IMR-90 (cell line): ENCODE data around the gene UNK. TPM values are rescaled to one million over a fixed set of nuclear protein-coding genes. Genes with fewer than 3 reads are reported as not detected.

Experiments used
- ATAC-seq: fragments of 200-7000 bp; cut with Tn5 transposase; 2 replicates; pipeline ENCODE4 v1.9.1; 2020; ENCODE audit warnings: low read depth, mild to moderate bottlenecking, moderate library complexity
- BruUV-seq: library from RNA; stranded (reverse); fragments of 400-500 nt; replicated peaks from 2 replicates; lab custom pipeline; 2021; lab: Mats Ljungman, UMichigan
- CTCF ChIA-PET: fragments of 300-600 bp; formaldehyde crosslinking; extraction: SDS; loops from one replicate; lab custom pipeline; 2021; ENCODE audit warnings: antibody characterized with exemption; lab: Yijun Ruan, JAX
- POLR2A ChIA-PET: fragments of 300-600 bp; sonication (Branson Sonifier 250); formaldehyde crosslinking; loops from one replicate; lab custom pipeline; 2022; ENCODE audit warnings: antibody characterized with exemption; ENCODE audit not compliant: unreplicated experiment; lab: Charles Lee
- DNase-seq: peaks from one replicate; pipeline ENCODE4 v3.0.0; 2013
- H2AFZ ChIP-seq: replicated peaks from 2 replicates; pipeline ENCODE3; 2013; ENCODE audit warnings: low read length, mild to moderate bottlenecking; ENCODE audit not compliant: poor library complexity
- H2AK5ac ChIP-seq: 2 replicates; pipeline ENCODE4 v1.6.1; 2013; ENCODE audit warnings: low read depth, low read length, inconsistent platforms
- H2AK9ac ChIP-seq: replicated peaks from 2 replicates; pipeline ENCODE3; 2013; ENCODE audit warnings: mild to moderate bottlenecking, low read depth, low read length, moderate library complexity; ENCODE audit not compliant: poor library complexity
- H2BK120ac ChIP-seq: 2 replicates; pipeline ENCODE4 v1.6.1; 2013; ENCODE audit warnings: low read depth, low read length, inconsistent platforms
- H2BK15ac ChIP-seq: 3 replicates; pipeline ENCODE4 v1.6.1; 2013; ENCODE audit warnings: low read depth, low read length, inconsistent platforms
- H2BK20ac ChIP-seq: 2 replicates; pipeline ENCODE4 v1.6.1; 2013; ENCODE audit warnings: low read depth, mild to moderate bottlenecking, inconsistent platforms, low read length, moderate library complexity
- H2BK5ac ChIP-seq: 2 replicates; pipeline ENCODE4 v1.6.1; 2013; ENCODE audit warnings: mild to moderate bottlenecking, low read depth, low read length, inconsistent platforms; ENCODE audit not compliant: poor library complexity, severe bottlenecking
- H3K14ac ChIP-seq: replicated peaks from 2 replicates; pipeline ENCODE4 v1.6.1; 2013; ENCODE audit warnings: low read depth, low read length, inconsistent platforms
- H3K18ac ChIP-seq: 2 replicates; pipeline ENCODE4 v1.6.1; 2013; ENCODE audit warnings: low read depth, low read length, control low read depth
- H3K23ac ChIP-seq: 2 replicates; pipeline ENCODE4 v1.6.1; 2013; ENCODE audit warnings: low read depth, low read length, inconsistent platforms
- H3K27ac ChIP-seq: 2 replicates; pipeline ENCODE4 v1.5.1; 2013; ENCODE audit warnings: mild to moderate bottlenecking, control low read depth, low read length; ENCODE audit not compliant: insufficient read depth
- H3K27me3 ChIP-seq: 2 replicates; pipeline ENCODE4 v1.6.1; 2013; ENCODE audit warnings: low read length; ENCODE audit not compliant: control insufficient read depth, insufficient read depth
- H3K36me3 ChIP-seq: 2 replicates; pipeline ENCODE4 v1.6.1; 2013; ENCODE audit warnings: low read length, mixed read lengths; ENCODE audit not compliant: control insufficient read depth, insufficient read depth
- H3K4ac ChIP-seq: 2 replicates; pipeline ENCODE4 v1.6.1; 2013; ENCODE audit warnings: low read depth, low read length, inconsistent platforms
- H3K4me1 ChIP-seq: 2 replicates; pipeline ENCODE4 v1.6.1; 2013; ENCODE audit warnings: low read length, mixed read lengths; ENCODE audit not compliant: control insufficient read depth, insufficient read depth
- H3K4me2 ChIP-seq: 2 replicates; pipeline ENCODE4 v1.6.1; 2013; ENCODE audit warnings: low read depth, mild to moderate bottlenecking, control low read depth, low read length, moderate library complexity
- H3K4me3 ChIP-seq: 2 replicates; pipeline ENCODE4 v1.5.1; 2013; ENCODE audit warnings: low read depth, mild to moderate bottlenecking, control low read depth, low read length, moderate library complexity; ENCODE audit not compliant: insufficient read depth
- H3K56ac ChIP-seq: 2 replicates; pipeline ENCODE4 v1.6.1; 2013; ENCODE audit warnings: low read length, inconsistent platforms; ENCODE audit not compliant: insufficient read depth; ENCODE audit errors: extremely low read depth
- H3K79me1 ChIP-seq, 2 experiments: 2 replicates each; pipeline ENCODE4 v1.6.1; 2013; ENCODE audit warnings: low read length in 2 of 2, inconsistent platforms in 1 of 2, low read depth in 1 of 2
- H3K9ac ChIP-seq: 2 replicates; pipeline ENCODE4 v1.6.1; 2013; ENCODE audit warnings: low read depth, low read length, control low read depth
- H3K9me1 ChIP-seq: 2 replicates; pipeline ENCODE4 v1.6.1; 2013; ENCODE audit warnings: low read length, inconsistent platforms; ENCODE audit not compliant: insufficient read depth
- H3K9me3 ChIP-seq: 2 replicates; pipeline ENCODE4 v1.6.1; 2013; ENCODE audit warnings: low read length; ENCODE audit not compliant: control insufficient read depth, insufficient read depth
- H4K20me1 ChIP-seq: 2 replicates; pipeline ENCODE4 v1.6.1; 2013; ENCODE audit warnings: low read length, inconsistent platforms; ENCODE audit not compliant: insufficient read depth
- H4K5ac ChIP-seq: 2 replicates; pipeline ENCODE4 v1.6.1; 2013; ENCODE audit warnings: mild to moderate bottlenecking, low read depth, low read length, control low read depth
- H4K8ac ChIP-seq, 2 experiments: 2 replicates each; pipeline ENCODE4 v1.6.1; 2013; ENCODE audit warnings: low read depth in 2 of 2, low read length in 2 of 2, control low read depth in 1 of 2, inconsistent platforms in 1 of 2
- H4K91ac ChIP-seq: 2 replicates; pipeline ENCODE4 v1.6.1; 2013; ENCODE audit warnings: low read depth, low read length, inconsistent platforms; ENCODE audit not compliant: insufficient read depth
- MAFK ChIP-seq: IDR thresholded peaks from 2 replicates; pipeline ENCODE4 v1.6.1; 2012; ENCODE audit warnings: low read depth, low read length, improper control_type of control experiment
- MAZ ChIP-seq: IDR thresholded peaks from 2 replicates; pipeline ENCODE4 v1.6.1; 2012; ENCODE audit warnings: low read depth, mild to moderate bottlenecking, low read length, improper control_type of control experiment, moderate library complexity, borderline replicate concordance
- NFE2L2 ChIP-seq: fragments of 150-350 bp; IDR thresholded peaks from 2 replicates; pipeline ENCODE4 v1.6.1; 2016; ENCODE audit warnings: low read depth, mild to moderate bottlenecking, low read length
- POLR2A ChIP-seq: IDR thresholded peaks from 2 replicates; pipeline ENCODE4 v1.6.1; 2012; ENCODE audit warnings: mild to moderate bottlenecking, low read depth, low read length
- RAD21 ChIP-seq: IDR thresholded peaks from 2 replicates; pipeline ENCODE4 v1.6.1; 2012; ENCODE audit warnings: low read length, improper control_type of control experiment
- RCOR1 ChIP-seq: IDR thresholded peaks from 2 replicates; pipeline ENCODE4 v1.6.1; 2012; ENCODE audit warnings: mild to moderate bottlenecking, low read length, improper control_type of control experiment; ENCODE audit not compliant: insufficient replicate concordance
- RFX5 ChIP-seq: IDR thresholded peaks from 2 replicates; pipeline ENCODE4 v1.8.0; 2012; ENCODE audit warnings: low read depth, mild to moderate bottlenecking, low read length, moderate library complexity
- SMC3 ChIP-seq: fragments of 150-350 bp; IDR thresholded peaks from 2 replicates; pipeline ENCODE4 v1.6.1; 2016; ENCODE audit warnings: low read depth, mild to moderate bottlenecking, antibody characterized with exemption, low read length, moderate library complexity
- WGBS, 2 experiments: methylation state at CpG; one replicate each; pipeline versions ENCODE4 v1.1.5 to v1.1.7; 2013; ENCODE audit warnings: missing lambda C conversion rate in 2 of 2; ENCODE audit not compliant: insufficient read length in 1 of 2; ENCODE audit errors: extremely low coverage in 2 of 2; 5-methylcytosine and 5-hydroxymethylcytosine counted together
- dilution Hi-C: fragments of 300-500 bp; cut with HindIII; formaldehyde crosslinking; loops from one replicate; pipeline ENCODE4 v1.14.3; 2018; ENCODE audit warnings: low sequenced_read_pairs; ENCODE audit not compliant: unreplicated experiment
- in situ Hi-C: fragments of 300-500 bp; cut with MboI; formaldehyde crosslinking; loops from 3 replicates; pipeline ENCODE4 v1.14.3; 2019; ENCODE audit warnings: low sequenced_read_pairs, inconsistent platforms, mixed read lengths
- intact Hi-C: fragments of 100-400 bp; cut with micrococcal nuclease; formaldehyde crosslinking; loops from 2 replicates; pipeline ENCODE4 v1.10.0; 2022
- polyA plus RNA-seq, 3 experiments: library from polyadenylated mRNA; depleted of rRNA; stranded (reverse); fragments of >200 nt; gene quantifications; 2 replicates each; pipeline ENCODE4 v1.2.3, GENCODE V29; 2012; ENCODE audit warnings: low replicate concordance in 1 of 3
- total RNA-seq: library from RNA; depleted of rRNA; stranded (reverse); fragments of >200 nt; gene quantifications from 2 replicates; pipeline ENCODE4 v1.2.3, GENCODE V29; 2012
- TF ChIP-seq, protein P1 (sequence below): fragments of 150-350 bp; IDR thresholded peaks from 2 replicates; pipeline ENCODE4 v1.6.1; 2017; ENCODE audit warnings: mild to moderate bottlenecking, antibody characterized with exemption, low read length, low read depth
- TF ChIP-seq, protein P2 (sequence below): fragments of 150-350 bp; IDR thresholded peaks from 2 replicates; pipeline ENCODE4 v1.6.1; 2016; ENCODE audit warnings: low read depth, mild to moderate bottlenecking, low read length, moderate library complexity, borderline replicate concordance
- TF ChIP-seq, protein P3 (sequence below): conservative IDR thresholded peaks from 2 replicates; pipeline ENCODE4 v1.5.1; 2012; ENCODE audit warnings: mild to moderate bottlenecking, low read depth, low read length, improper control_type of control experiment

Gene UNK
- total and polyA plus RNA-seq, 2 of the 4 experiments (the other 2 are of a cell fraction), result 15.4 to 17.3 TPM

DNA sequence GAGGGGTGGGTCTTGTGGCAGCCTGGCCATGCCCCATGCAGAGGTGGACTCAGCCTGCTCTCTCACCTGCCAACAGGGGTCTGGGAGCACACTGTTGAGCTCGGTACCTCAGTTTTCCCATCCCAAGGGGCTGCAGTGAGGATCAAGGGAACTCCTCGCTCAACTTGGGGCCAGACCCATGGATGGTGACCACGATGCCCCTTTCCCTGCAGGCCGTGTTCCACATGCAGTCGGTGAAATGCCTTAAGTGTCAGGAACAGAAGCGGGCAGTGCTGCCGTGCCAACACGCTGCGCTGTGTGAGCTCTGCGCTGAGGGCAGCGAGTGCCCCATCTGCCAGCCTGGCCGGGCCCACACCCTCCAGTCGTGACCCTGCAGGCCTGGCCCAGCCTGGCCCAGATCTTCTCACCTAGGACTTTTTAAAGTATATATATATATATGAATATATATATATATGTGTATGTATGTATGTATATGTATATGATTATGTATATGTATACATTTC, 39.5 kb downstream of the UNK start:
- no peak overlapping the region for H2AK5ac ChIP-seq
- H3K18ac ChIP-seq, result no peak overlapping the region
- WGBS, 2 experiments, result 100% methylated on average over 3 of the region's 13 CpGs; no CpG with 5 or more reads in 1 of the 2 experiments
- no peaks in the 10 kb centered on the region for H3K9me1 ChIP-seq
- H3K4me3 ChIP-seq, result no peak overlapping the region
- no peaks in the 10 kb centered on the region; the same call in 1 of the 2 replicates for H3K4me1 ChIP-seq
- H4K91ac ChIP-seq, result no peak overlapping the region
- H3K56ac ChIP-seq, result no peak overlapping the region
- H2BK120ac ChIP-seq, result no peak overlapping the region
- H3K79me1 ChIP-seq, result no peaks in the 10 kb centered on the region
- BruUV-seq, result no TSS peak
- H3K23ac ChIP-seq, result no peak overlapping the region
- in situ Hi-C loops, result no loop called here
- no peak overlapping the region for H2BK15ac ChIP-seq
- H3K36me3 ChIP-seq, result peaks cover 49% of the 10 kb centered on the region
- H2AFZ ChIP-seq, result no peak overlapping the region
- no peak overlapping the region for H4K8ac ChIP-seq
- H4K20me1 ChIP-seq, result no peaks in the 10 kb centered on the region
- no peaks in the 10 kb centered on the region for H3K27me3 ChIP-seq
- no peak overlapping the region for H3K9ac ChIP-seq
- no peak overlapping the region for H2BK5ac ChIP-seq
- ChIA-PET POLR2A (no interaction called here), CTCF (no interaction called here)
- no peak overlapping the region for H3K4ac ChIP-seq
- H4K5ac ChIP-seq, result no peak overlapping the region
- no peak overlapping the region for H3K27ac ChIP-seq
- no peak overlapping the region for H3K4me2 ChIP-seq
- no peak overlapping the region for H3K14ac ChIP-seq
- no peak overlapping the region for H2BK20ac ChIP-seq
- ATAC-seq, result no peak
- DNase-seq, result no peak
- dilution Hi-C loops, result no loop called here
- TF ChIP-seq, protein P1, sequence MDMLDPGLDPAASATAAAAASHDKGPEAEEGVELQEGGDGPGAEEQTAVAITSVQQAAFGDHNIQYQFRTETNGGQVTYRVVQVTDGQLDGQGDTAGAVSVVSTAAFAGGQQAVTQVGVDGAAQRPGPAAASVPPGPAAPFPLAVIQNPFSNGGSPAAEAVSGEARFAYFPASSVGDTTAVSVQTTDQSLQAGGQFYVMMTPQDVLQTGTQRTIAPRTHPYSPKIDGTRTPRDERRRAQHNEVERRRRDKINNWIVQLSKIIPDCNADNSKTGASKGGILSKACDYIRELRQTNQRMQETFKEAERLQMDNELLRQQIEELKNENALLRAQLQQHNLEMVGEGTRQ, result no peak
- TF ChIP-seq POLR2A (no peak), MAZ (no peak), MAFK (no peak), RAD21 (no peak), RFX5 (no peak), RCOR1 (no peak), NFE2L2 (no peak), SMC3 (no peak)
- TF ChIP-seq, protein P2, sequence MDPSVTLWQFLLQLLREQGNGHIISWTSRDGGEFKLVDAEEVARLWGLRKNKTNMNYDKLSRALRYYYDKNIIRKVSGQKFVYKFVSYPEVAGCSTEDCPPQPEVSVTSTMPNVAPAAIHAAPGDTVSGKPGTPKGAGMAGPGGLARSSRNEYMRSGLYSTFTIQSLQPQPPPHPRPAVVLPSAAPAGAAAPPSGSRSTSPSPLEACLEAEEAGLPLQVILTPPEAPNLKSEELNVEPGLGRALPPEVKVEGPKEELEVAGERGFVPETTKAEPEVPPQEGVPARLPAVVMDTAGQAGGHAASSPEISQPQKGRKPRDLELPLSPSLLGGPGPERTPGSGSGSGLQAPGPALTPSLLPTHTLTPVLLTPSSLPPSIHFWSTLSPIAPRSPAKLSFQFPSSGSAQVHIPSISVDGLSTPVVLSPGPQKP, result no peak
- TF ChIP-seq, protein P3, sequence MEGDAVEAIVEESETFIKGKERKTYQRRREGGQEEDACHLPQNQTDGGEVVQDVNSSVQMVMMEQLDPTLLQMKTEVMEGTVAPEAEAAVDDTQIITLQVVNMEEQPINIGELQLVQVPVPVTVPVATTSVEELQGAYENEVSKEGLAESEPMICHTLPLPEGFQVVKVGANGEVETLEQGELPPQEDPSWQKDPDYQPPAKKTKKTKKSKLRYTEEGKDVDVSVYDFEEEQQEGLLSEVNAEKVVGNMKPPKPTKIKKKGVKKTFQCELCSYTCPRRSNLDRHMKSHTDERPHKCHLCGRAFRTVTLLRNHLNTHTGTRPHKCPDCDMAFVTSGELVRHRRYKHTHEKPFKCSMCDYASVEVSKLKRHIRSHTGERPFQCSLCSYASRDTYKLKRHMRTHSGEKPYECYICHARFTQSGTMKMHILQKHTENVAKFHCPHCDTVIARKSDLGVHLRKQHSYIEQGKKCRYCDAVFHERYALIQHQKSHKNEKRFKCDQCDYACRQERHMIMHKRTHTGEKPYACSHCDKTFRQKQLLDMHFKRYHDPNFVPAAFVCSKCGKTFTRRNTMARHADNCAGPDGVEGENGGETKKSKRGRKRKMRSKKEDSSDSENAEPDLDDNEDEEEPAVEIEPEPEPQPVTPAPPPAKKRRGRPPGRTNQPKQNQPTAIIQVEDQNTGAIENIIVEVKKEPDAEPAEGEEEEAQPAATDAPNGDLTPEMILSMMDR, result no peak
- intact Hi-C loops, result no loop called here
- H3K9me3 ChIP-seq, result no peaks in the 10 kb centered on the region
- H2AK9ac ChIP-seq, result peak overlapping the region; percentile 72
